Keratinocyte (primary cell): ENCODE data around the gene TRIM54. TPM values are rescaled to one million over a fixed set of nuclear protein-coding genes. Genes with fewer than 3 reads are reported as not detected.

Source experiments
- DNase-seq: peaks from one replicate; pipeline ENCODE4 v3.0.0-alpha.2; 2011; ENCODE audit warnings: low read depth, missing footprints, low spot score
- FAIRE-seq: peaks from 2 replicates; lab custom pipeline; 2011; peaks lifted over from hg19 to GRCh38; lab: Jason Lieb, UNC
- H2AFZ ChIP-seq: 2 replicates; pipeline ENCODE4 v1.6.0; 2012; ENCODE audit warnings: low read length, control low read depth, inconsistent platforms; ENCODE audit not compliant: control insufficient read depth
- H3K27ac ChIP-seq: 2 replicates; pipeline ENCODE4 v1.5.1; 2011; ENCODE audit warnings: low read length; ENCODE audit not compliant: control insufficient read depth, insufficient read depth
- H3K27me3 ChIP-seq: 3 replicates; pipeline ENCODE4 v1.6.0; 2011; ENCODE audit warnings: low read length; ENCODE audit not compliant: control insufficient read depth, insufficient read depth; ENCODE audit errors: extremely low read depth
- H3K36me3 ChIP-seq, 2 experiments: 2 replicates in 1 of 2; 3 replicates in 1 of 2; pipeline ENCODE4 v1.5.1; 2011; ENCODE audit warnings: low read length in 2 of 2, mild to moderate bottlenecking in 1 of 2; ENCODE audit not compliant: control insufficient read depth in 2 of 2, insufficient read depth in 2 of 2; ENCODE audit errors: extremely low read depth in 1 of 2
- H3K4me1 ChIP-seq: 3 replicates; pipeline ENCODE4 v1.5.1; 2011; ENCODE audit warnings: low read length; ENCODE audit not compliant: control insufficient read depth, insufficient read depth; ENCODE audit errors: extremely low read depth
- H3K4me2 ChIP-seq: 3 replicates; pipeline ENCODE4 v1.6.0; 2011; ENCODE audit warnings: low read depth, low read length; ENCODE audit not compliant: control insufficient read depth, insufficient read depth; ENCODE audit errors: extremely low read depth
- H3K4me3 ChIP-seq, 3 experiments: fragments of 200-600 bp in 1 of 3; sonication (generic) in 1 of 3; 2 replicates in 2 of 3; 3 replicates in 1 of 3; pipeline ENCODE4 v1.5.1; 2011 to 2016; ENCODE audit warnings: low read length in 3 of 3, mild to moderate bottlenecking in 3 of 3, control low read depth in 2 of 3, inconsistent platforms in 1 of 3, low read depth in 1 of 3, mixed read lengths in 1 of 3, mixed run types in 1 of 3, moderate library complexity in 1 of 3; ENCODE audit not compliant: control insufficient read depth in 2 of 3, insufficient read depth in 2 of 3; ENCODE audit errors: extremely low read depth in 1 of 3
- H3K79me2 ChIP-seq: 2 replicates; pipeline ENCODE4 v1.6.0; 2012; ENCODE audit warnings: low read length; ENCODE audit not compliant: control insufficient read depth, insufficient read depth
- H3K9ac ChIP-seq: 3 replicates; pipeline ENCODE4 v1.6.0; 2011; ENCODE audit warnings: low read length; ENCODE audit not compliant: control insufficient read depth, insufficient read depth; ENCODE audit errors: extremely low read depth
- H3K9me1 ChIP-seq: 3 replicates; pipeline ENCODE4 v1.6.0; 2011; ENCODE audit warnings: low read length; ENCODE audit not compliant: control insufficient read depth, insufficient read depth; ENCODE audit errors: extremely low read depth
- H3K9me3 ChIP-seq: 2 replicates; pipeline ENCODE4 v1.5.1; 2012; ENCODE audit warnings: low read depth, low read length; ENCODE audit not compliant: control insufficient read depth
- H4K20me1 ChIP-seq: 3 replicates; pipeline ENCODE4 v1.6.0; 2011; ENCODE audit warnings: low read length; ENCODE audit not compliant: control insufficient read depth, insufficient read depth; ENCODE audit errors: extremely low read depth
- EZH2 ChIP-seq: IDR thresholded peaks from one replicate; pipeline ENCODE4 v1.6.1; 2012; ENCODE audit warnings: inconsistent platforms, mild to moderate bottlenecking, low read length, moderate library complexity
- dilution Hi-C: fragments of 300-500 bp; cut with MboI; formaldehyde crosslinking; loops from one replicate; pipeline ENCODE4 v1.7.0; 2020; ENCODE audit warnings: low sequenced_read_pairs; ENCODE audit not compliant: extremely low pct_ligation_motif_present
- polyA plus RNA-seq, 5 experiments: library from polyadenylated mRNA; depleted of rRNA in 3 of 5; stranded (reverse) in 3 of 5; stranded (forward) in 1 of 5; unstranded in 1 of 5; fragments of >200 nt; gene quantifications; 1 replicate in 1 of 5; 2 replicates in 3 of 5; 3 replicates in 1 of 5; pipeline versions ENCODE4 v1.2.1 to v1.2.3, GENCODE V29; 2011 to 2012; ENCODE audit warnings: missing spikeins in 2 of 5, low read depth in 1 of 5, low replicate concordance in 1 of 5
- TF ChIP-seq, protein P1 (sequence below), 3 experiments: IDR thresholded peaks in 1 of 3; conservative IDR thresholded peaks in 1 of 3; optimal IDR thresholded peaks in 1 of 3; 2 replicates in 2 of 3; 3 replicates in 1 of 3; pipeline versions ENCODE3 to v1.5.1; 2011; ENCODE audit warnings: low read length in 3 of 3, mild to moderate bottlenecking in 3 of 3, moderate library complexity in 2 of 3, control low read depth in 1 of 3, inconsistent platforms in 1 of 3; ENCODE audit not compliant: insufficient read depth in 2 of 3; ENCODE audit errors: extremely low read depth in 1 of 3

Gene TRIM54
- polyA plus RNA-seq, 1 donor (not counting 4 experiments of a cell fraction or from before 2014, with no cell fraction given): not detected

DNA sequence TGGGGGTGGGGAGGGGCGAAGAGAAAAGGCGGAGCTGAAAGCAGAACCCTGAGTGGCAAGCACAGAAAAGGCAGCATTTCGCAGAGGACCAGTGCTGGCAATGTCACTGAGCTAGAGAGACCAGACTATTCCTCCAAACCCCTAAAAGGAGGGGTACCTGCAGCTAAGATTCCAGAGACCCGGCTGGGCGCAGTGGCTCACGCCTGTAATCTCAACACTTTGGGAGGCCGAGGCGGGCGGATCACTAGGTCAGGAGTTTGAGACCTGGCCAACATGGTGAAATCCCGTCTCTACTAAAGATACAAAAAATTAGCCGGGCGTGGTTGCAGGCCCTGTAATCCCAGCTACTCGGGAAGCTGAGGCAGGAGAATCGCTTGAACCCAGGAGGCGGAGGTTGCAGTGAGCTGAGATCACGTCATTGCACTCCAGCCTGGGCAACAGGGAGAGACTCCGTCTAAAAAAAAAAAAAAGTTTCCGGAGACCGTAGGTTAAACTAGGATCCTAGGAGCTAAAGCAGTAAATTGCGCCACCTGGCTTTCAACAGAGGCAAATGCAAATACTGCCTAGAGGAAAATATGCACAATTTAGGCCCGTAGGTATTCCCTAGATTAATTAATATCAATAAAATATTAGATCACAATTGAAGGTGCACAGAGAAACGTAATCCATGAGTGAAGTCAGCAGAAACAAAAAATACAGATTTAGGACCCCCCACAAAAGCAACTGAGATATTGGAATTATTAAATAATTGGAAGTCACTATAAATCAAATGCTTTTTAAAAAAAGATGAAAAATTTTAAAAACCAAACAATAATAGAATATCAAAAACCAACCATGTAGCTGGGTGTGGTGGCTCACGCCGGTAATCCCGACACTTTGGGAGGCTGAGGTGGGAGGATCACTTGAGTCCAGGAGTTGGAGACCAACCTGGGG, 21.1 kb downstream of the TRIM54 start:
- peak overlapping the region in 1 of 3 experiments; percentile 31 for H3K4me3 ChIP-seq
- H4K20me1 ChIP-seq: no peaks in the 10 kb centered on the region
- DNase-seq (peak; percentile 42), FAIRE-seq (peak; percentile 32)
- no peak overlapping the region for H3K27ac ChIP-seq
- no peaks in the 10 kb centered on the region for H3K9me3 ChIP-seq
- H3K9me1 ChIP-seq: no peaks in the 10 kb centered on the region
- peak overlapping the region; percentile 57 for H3K4me2 ChIP-seq
- H2AFZ ChIP-seq: peak overlapping the region; percentile 84
- dilution Hi-C loops: no loop called here
- no peaks in the 10 kb centered on the region for H3K79me2 ChIP-seq
- TF ChIP-seq EZH2: no peak
- TF ChIP-seq, protein P1, sequence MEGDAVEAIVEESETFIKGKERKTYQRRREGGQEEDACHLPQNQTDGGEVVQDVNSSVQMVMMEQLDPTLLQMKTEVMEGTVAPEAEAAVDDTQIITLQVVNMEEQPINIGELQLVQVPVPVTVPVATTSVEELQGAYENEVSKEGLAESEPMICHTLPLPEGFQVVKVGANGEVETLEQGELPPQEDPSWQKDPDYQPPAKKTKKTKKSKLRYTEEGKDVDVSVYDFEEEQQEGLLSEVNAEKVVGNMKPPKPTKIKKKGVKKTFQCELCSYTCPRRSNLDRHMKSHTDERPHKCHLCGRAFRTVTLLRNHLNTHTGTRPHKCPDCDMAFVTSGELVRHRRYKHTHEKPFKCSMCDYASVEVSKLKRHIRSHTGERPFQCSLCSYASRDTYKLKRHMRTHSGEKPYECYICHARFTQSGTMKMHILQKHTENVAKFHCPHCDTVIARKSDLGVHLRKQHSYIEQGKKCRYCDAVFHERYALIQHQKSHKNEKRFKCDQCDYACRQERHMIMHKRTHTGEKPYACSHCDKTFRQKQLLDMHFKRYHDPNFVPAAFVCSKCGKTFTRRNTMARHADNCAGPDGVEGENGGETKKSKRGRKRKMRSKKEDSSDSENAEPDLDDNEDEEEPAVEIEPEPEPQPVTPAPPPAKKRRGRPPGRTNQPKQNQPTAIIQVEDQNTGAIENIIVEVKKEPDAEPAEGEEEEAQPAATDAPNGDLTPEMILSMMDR (optimal IDR thresholded peaks at IDR 0.05 in 1 of 3, IDR thresholded peaks at IDR 0.05 in 1 of 3, conservative IDR thresholded peaks at IDR 0.05 in 1 of 3; ENCODE audit: extremely low read depth in 1 of 3, insufficient read depth in 2 of 3, low read length in 3 of 3): peak; percentile 49 to 68 (median 64)
- H3K4me1 ChIP-seq: no peaks in the 10 kb centered on the region
- H3K27me3 ChIP-seq: peaks cover 38% of the 10 kb centered on the region
- no peaks in the 10 kb centered on the region for H3K36me3 ChIP-seq
- H3K9ac ChIP-seq: no peak overlapping the region

DNA sequence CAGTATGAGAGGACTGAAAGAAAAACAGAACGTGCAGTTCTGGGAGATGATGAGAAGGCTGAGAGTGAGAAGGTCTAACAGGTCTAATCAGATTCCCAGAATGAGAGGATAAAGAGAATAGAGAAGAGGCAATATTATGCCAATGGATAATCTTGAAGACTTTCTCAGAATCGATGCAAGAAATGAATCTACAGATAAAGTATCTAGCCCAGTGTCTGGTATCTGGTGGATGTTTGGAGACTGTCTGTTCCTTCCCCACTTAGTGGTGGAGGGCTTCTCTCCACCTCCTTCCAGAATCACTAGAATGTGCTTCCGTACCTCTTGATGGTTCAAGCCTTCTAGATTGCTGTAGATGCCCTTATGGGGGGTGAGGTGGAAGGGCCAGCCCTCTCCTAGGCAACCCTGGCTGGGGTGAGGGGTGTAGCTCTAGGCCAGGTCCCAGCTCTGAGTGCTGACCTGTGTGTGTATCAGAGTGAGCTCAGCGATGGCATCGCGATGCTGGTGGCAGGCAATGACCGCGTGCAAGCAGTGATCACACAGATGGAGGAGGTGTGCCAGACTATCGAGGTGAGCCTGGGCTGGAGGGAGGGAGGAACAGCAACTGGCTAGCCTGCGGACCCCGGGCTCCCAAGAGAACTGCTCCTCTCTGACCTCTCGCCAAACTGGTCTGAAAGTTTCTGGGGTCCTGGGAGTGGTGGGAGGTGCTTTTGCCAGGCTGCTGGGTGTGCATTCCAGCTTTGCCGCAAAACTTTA, 22.4 kb downstream of the TRIM54 start:
- H3K9me3 ChIP-seq: no peaks in the 10 kb centered on the region
- no peak overlapping the region for H3K9ac ChIP-seq
- H4K20me1 ChIP-seq: peaks cover 2% of the 10 kb centered on the region
- H3K4me3 ChIP-seq: no peak overlapping the region
- H3K27me3 ChIP-seq: peaks cover 41% of the 10 kb centered on the region
- TF ChIP-seq, protein P1 (optimal IDR thresholded peaks at IDR 0.05 in 1 of 3, IDR thresholded peaks at IDR 0.05 in 1 of 3, conservative IDR thresholded peaks at IDR 0.05 in 1 of 3; ENCODE audit: extremely low read depth in 1 of 3, insufficient read depth in 2 of 3, low read length in 3 of 3): no peak
- no peak for FAIRE-seq
- peaks cover 0 to 3% of the 10 kb centered on the region in 2 experiments for H3K36me3 ChIP-seq
- no peak overlapping the region for H3K4me2 ChIP-seq
- no peaks in the 10 kb centered on the region for H3K4me1 ChIP-seq
- no peak for DNase-seq
- H3K9me1 ChIP-seq: no peaks in the 10 kb centered on the region
- H2AFZ ChIP-seq: no peak overlapping the region
- H3K79me2 ChIP-seq: no peaks in the 10 kb centered on the region
- dilution Hi-C loops: no loop called here
- H3K27ac ChIP-seq: no peak overlapping the region
